Measurements from ENCODE around the gene ARX.

ARX gene

GRCh38 chrX:25017667-25018247 is 2.0 kb upstream of the ARX start:
- TF ChIP-seq TAF1 (IDR thresholded peaks at IDR 0.05; ENCODE audit: borderline replicate concordance, insufficient read depth, low read length) (no peak), POLR2AphosphoS5 (IDR thresholded peaks at IDR 0.05; ENCODE audit: low read depth, low read length) (no peak), FOXP2 (optimal IDR thresholded peaks at IDR 0.05; ENCODE audit: borderline replicate concordance, extremely low read depth, extremely low read length, insufficient read depth) (no peak), REST (IDR thresholded peaks at IDR 0.05; ENCODE audit: insufficient read depth in 1 of 2, low read depth in 2 of 2, low read length in 2 of 2) (no peak), SIN3A (IDR thresholded peaks at IDR 0.05; ENCODE audit: borderline replicate concordance, insufficient read depth, low read length) (no peak)

- TF ChIP-seq REST (IDR thresholded peaks at IDR 0.05; ENCODE audit: insufficient read depth in 1 of 2, low read depth in 2 of 2, low read length in 2 of 2): no peak
- TF ChIP-seq TAF1 (IDR thresholded peaks at IDR 0.05; ENCODE audit: borderline replicate concordance, insufficient read depth, low read length): no peak
- no peak for TF ChIP-seq SIN3A (IDR thresholded peaks at IDR 0.05; ENCODE audit: borderline replicate concordance, insufficient read depth, low read length)
- no peak for TF ChIP-seq FOXP2 (optimal IDR thresholded peaks at IDR 0.05; ENCODE audit: borderline replicate concordance, extremely low read depth, extremely low read length, insufficient read depth)
- no peak for TF ChIP-seq POLR2AphosphoS5 (IDR thresholded peaks at IDR 0.05; ENCODE audit: low read depth, low read length)
Measured at GRCh38 chrX:25016938-25017598, 1.3 kb upstream of the ARX start.

GRCh38 chrX:25016361-25016671 is 551 bp upstream of the ARX start:
- TF ChIP-seq POLR2AphosphoS5 (IDR thresholded peaks at IDR 0.05; ENCODE audit: low read depth, low read length) (no peak), FOXP2 (optimal IDR thresholded peaks at IDR 0.05; ENCODE audit: borderline replicate concordance, extremely low read depth, extremely low read length, insufficient read depth) (no peak), REST (IDR thresholded peaks at IDR 0.05; ENCODE audit: insufficient read depth in 1 of 2, low read depth in 2 of 2, low read length in 2 of 2) (no peak), SIN3A (IDR thresholded peaks at IDR 0.05; ENCODE audit: borderline replicate concordance, insufficient read depth, low read length) (no peak), TAF1 (IDR thresholded peaks at IDR 0.05; ENCODE audit: borderline replicate concordance, insufficient read depth, low read length) (no peak)

GRCh38 chrX:25014366-25014838 is 1.4 kb downstream of the ARX start:
- no peak for TF ChIP-seq SIN3A (IDR thresholded peaks at IDR 0.05; ENCODE audit: borderline replicate concordance, insufficient read depth, low read length)
- no peak for TF ChIP-seq REST (IDR thresholded peaks at IDR 0.05; ENCODE audit: insufficient read depth in 1 of 2, low read depth in 2 of 2, low read length in 2 of 2)
- TF ChIP-seq TAF1 (IDR thresholded peaks at IDR 0.05; ENCODE audit: borderline replicate concordance, insufficient read depth, low read length): no peak
- no peak for TF ChIP-seq FOXP2 (optimal IDR thresholded peaks at IDR 0.05; ENCODE audit: borderline replicate concordance, extremely low read depth, extremely low read length, insufficient read depth)
- TF ChIP-seq POLR2AphosphoS5 (IDR thresholded peaks at IDR 0.05; ENCODE audit: low read depth, low read length): no peak
